ENCODE measurements around the gene PFN4.
"Not testable (repeated sequence)": the region's sequence is repeated elsewhere in the genome, so short reads cannot be mapped to it uniquely, and the experiment has no call there.

PFN4 gene, protein sequence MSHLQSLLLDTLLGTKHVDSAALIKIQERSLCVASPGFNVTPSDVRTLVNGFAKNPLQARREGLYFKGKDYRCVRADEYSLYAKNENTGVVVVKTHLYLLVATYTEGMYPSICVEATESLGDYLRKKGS

GRCh38 chr2:24123195-24123921, at the start of gene PFN4, which contains the start of gene FAM228B:
PFN4 (minus strand) TSS chr2:24123334; CDS start chr2:24122535, 799 bp downstream.
FAM228B (plus strand) TSS chr2:24123469; CDS start chr2:24124362, 893 bp downstream.
- FAIRE-seq (no peak), DNase-seq (ENCODE audit: low spot score) (peak; percentile 74)

- FAIRE-seq = no peak
- no peak for DNase-seq (ENCODE audit: low spot score)
Measured at GRCh38 chr2:24169023-24169422, 45.9 kb upstream of the PFN4 start.

DNA sequence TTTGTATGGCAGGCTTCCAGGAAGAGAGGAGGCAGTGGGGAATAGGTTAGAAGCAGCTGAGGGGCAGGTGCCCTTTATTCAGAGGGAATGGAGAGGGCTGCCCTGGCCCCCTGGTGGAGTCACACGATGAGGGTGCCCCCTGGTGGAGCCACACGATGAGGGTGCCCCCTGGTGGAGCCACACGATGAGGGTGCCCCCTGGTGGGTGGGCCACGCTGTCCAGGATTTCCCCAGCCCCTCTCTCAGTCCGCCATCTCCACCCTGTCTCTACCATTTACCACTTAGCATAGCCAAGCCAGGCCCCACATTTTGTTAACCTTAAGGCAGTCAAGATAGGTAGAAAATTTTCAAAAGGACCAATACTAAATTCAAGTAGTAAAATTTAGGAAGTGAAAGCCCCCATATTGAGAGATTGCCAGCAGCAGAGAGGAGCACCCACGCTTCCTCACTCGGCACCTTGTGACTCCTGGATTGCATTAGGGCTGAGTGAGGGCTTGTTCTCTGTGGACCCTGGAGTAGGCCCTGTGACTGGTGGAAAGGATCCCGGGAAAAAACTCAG, 41.4 kb upstream of the PFN4 start:
- FAIRE-seq (no peak), DNase-seq (ENCODE audit: low spot score) (no peak)

DNA sequence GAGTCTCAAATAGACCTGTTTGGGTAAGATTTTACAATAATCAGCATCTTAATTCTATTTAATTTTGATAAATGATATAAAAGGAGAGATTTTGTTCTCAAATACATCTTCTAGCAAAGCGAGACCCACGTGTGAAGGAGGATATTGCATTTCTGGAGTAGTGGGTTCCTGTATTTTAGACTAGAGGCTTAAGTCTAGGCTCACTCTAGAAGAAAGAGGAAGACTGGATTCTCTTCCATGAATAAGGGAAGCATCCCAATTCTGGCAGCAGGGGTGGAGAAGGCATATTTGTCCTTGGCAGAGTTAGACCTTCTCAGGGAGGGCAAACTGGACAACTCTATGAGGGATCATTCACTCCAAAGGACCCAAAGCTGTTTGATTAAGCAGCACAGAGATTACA, 40.5 kb upstream of the PFN4 start:
- FAIRE-seq (no peak), DNase-seq (ENCODE audit: low spot score) (no peak)

- no peak for DNase-seq (ENCODE audit: low spot score)
- FAIRE-seq = no peak
Measured at GRCh38 chr2:24163186-24163585, 40.1 kb upstream of the PFN4 start.

- FAIRE-seq (no peak), DNase-seq (ENCODE audit: low spot score) (no peak)
Measured at GRCh38 chr2:24162494-24162893, 39.4 kb upstream of the PFN4 start.

DNA sequence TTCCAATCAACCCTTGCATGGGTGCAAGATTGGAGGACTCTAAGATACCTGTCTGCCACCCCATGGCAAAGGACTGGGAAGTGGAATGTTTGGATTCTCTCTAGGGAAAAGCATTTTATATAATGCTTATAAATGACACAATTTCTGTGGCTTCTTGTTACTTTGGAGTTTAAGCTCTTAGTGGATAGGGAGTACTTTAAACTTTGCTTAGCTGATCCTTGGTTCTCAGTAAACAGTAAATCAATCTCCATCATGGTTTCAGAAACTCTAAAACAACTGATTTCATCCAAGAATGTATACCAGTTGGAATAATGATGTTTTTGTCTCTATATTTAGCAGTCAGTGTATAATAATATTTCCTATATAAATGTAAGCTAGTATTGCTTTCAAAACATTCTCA, 37.6 kb upstream of the PFN4 start:
- DNase-seq (ENCODE audit: low spot score) = no peak
- FAIRE-seq = no peak

GRCh38 chr2:24159708-24160107, 36.6 kb upstream of the PFN4 start:
- DNase-seq (ENCODE audit: low spot score) = no peak
- no peak for FAIRE-seq

DNA sequence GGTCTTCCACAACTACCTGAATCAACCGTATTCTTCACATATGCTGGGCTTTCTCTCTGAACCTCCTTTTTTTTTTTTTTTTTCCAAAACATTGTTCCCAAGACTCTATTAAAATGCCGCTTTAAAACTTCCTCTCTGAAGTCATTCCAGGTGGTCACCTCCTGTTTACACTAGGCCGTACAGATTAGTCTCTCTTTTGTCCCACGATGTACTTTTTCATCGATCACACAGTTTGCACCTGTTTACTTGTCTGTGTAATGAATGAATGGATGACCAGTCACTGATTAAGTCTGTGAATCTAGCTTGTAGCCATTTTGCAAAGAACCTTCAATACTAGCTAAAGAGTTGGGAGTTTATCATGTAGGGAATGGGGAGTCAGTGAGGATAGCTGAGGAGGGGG, 35.0 kb upstream of the PFN4 start:
- no peak for DNase-seq (ENCODE audit: low spot score)
- FAIRE-seq = no peak

DNA sequence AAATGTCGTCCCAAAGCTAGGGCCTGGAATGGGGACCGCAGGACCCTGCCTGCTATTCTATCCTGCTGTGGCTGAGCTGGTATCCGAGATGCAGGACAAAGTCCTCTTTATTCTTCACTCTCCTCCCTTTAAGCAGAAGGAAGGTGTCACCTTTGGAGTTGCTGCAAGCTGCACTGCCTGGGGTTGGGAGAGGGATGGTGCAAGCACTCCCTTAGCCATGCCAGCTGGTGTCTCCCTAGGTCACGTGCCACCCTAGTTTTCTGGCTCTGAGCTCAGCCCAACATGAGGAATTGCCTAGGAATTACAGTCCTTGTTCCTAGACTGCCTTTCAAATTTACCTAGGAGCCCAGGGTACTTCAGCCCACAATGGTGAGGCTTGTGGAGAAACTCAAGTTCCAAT, 30.3 kb upstream of the PFN4 start:
- no peak for FAIRE-seq
- no peak for DNase-seq (ENCODE audit: low spot score)

- no peak for FAIRE-seq
- no peak for DNase-seq (ENCODE audit: low spot score)
Measured at GRCh38 chr2:24152413-24153197, 29.5 kb upstream of the PFN4 start.

DNA sequence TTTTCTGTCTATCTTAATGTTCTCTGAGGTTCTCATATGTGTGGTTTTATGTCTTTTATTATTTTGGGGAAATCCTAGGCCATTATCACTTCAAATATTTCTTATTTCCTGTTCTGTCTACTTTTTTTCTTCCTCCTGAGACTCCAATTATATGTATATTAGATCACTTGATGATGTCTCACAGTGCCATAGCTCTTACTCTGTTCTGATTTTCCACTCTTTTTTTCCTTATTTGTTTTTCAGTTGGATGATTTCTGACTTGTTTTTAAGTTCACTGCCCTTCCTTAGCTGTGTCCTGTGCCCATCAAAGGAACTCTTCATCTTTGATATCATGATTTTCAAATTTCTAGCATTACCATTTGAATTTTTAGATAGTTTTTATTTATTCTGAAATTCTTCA, 24.2 kb upstream of the PFN4 start:
- DNase-seq (ENCODE audit: low spot score) (no peak), FAIRE-seq (no peak)

DNA sequence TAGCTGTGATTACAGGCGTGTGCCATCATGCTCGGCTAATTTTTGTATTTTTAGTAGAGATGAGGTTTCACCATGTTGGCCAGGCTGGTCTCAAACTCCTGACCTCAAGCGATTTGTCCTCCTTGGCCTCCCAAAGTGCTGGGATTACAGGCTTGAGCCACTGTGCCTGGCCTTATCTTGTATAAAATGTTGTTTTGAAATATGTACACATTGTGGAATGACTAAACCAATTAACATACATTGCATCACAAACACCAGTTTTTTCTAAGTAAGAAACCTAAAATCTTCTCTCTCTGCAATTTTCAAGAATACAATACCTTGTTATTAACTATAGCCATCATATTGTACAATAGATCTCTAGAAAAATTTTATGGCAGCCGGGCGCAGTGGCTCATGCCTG, 17.2 kb upstream of the PFN4 start:
- DNase-seq (ENCODE audit: low spot score); FAIRE-seq: not testable (repeated sequence)

GRCh38 chr2:24132543-24132942, 9.4 kb upstream of the PFN4 start:
- DNase-seq (ENCODE audit: low spot score) (no peak), FAIRE-seq (no peak)

DNA sequence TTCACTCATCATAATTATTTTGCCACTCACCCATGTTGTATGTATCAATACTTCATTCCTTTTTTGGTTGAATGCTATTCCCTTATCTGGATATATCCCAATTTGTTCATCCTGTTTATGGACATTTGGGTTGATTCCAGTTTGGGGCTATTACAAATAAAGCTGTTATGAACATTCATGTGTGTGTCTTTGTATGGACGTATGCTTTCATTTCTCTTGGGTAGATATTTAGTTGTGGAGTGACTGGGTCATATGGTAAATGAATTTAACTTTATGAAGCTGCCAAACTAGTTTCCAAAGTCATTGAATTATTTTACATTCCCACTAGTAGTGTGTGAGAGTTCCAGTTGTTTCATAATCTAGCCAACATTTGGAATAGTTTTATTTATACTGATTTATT, 2.8 kb upstream of the PFN4 start:
- DNase-seq (ENCODE audit: low spot score) (no peak), FAIRE-seq (no peak)

GRCh38 chr2:24123922-24124580, 917 bp upstream of the PFN4 start:
- DNase-seq (ENCODE audit: low spot score) = no peak
- FAIRE-seq = no peak

GRCh38 chr2:24122366-24123194, 554 bp downstream of the PFN4 start:
- DNase-seq (ENCODE audit: low spot score) (no peak), FAIRE-seq (no peak)

GRCh38 chr2:24121469-24121868, 1.7 kb downstream of the PFN4 start:
- DNase-seq (ENCODE audit: low spot score) (no peak), FAIRE-seq (no peak)

GRCh38 chr2:24121066-24121465, 2.1 kb downstream of the PFN4 start:
- no peak for DNase-seq (ENCODE audit: low spot score)
- FAIRE-seq = no peak

GRCh38 chr2:24117902-24118301, 5.2 kb downstream of the PFN4 start:
- DNase-seq (ENCODE audit: low spot score) = no peak
- no peak for FAIRE-seq

DNA sequence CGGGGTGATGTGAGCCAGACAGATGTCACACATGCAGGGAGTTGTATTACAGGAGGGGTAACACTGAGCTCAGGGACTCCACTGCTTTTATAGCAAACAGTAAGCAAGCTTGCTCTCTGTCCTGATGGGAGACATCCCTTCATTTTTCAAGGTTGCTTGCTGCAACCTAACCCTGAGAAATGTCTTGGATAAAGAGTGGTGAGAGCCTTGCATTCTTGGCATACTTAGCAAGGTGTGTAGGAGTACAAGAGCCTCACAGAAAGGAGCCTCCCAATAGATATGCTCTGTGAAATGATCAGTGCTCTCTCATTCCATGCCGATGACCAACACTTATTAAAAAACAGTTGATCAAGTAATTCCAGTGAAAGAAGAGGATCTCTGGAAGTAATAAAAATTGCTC, 8.1 kb downstream of the PFN4 start:
- FAIRE-seq = no peak
- peak; percentile 45 for DNase-seq (ENCODE audit: low spot score)
